SK-N-SH (cell line): ENCODE data around the gene TECPR1. TPM values are rescaled to one million over a fixed set of nuclear protein-coding genes. Genes with fewer than 3 reads are reported as not detected.

ENCODE experiments used
- CTCF ChIA-PET: fragments of 300-600, 350-600 bp; formaldehyde crosslinking; extraction: SDS; loops from one replicate; lab custom pipeline; 2021; lab: Yijun Ruan, JAX
- POLR2A ChIA-PET: fragments of 350-600 bp; sonication (Branson Sonifier 250); formaldehyde crosslinking; extraction: SDS; loops from one replicate; lab custom pipeline; 2020; ENCODE audit warnings: antibody characterized with exemption, inconsistent platforms; lab: Yijun Ruan, JAX
- DNase-seq: peaks from one replicate; pipeline ENCODE4 v3.0.0; 2012
- H2AFZ ChIP-seq: fragments of 200-600 bp; sonication (generic); 2 replicates; pipeline ENCODE4 v1.8.1; 2016; ENCODE audit warnings: antibody characterized with exemption, mild to moderate bottlenecking, low read depth
- H3F3A ChIP-seq: fragments of 200-600 bp; sonication (generic); replicated peaks from 2 replicates; pipeline ENCODE3; 2016; ENCODE audit warnings: antibody characterized with exemption, mild to moderate bottlenecking; ENCODE audit not compliant: insufficient read depth
- H3K27ac ChIP-seq, 2 experiments: fragments of 200-500 bp in 1 of 2; fragments of 200-600 bp in 1 of 2; sonication (Bioruptor generic) in 1 of 2; sonication (generic), shearing (Covaris generic) in 1 of 2; 2 replicates each; pipeline versions ENCODE4 v1.5.1 to v1.6.1; 2014 to 2016; ENCODE audit warnings: low read depth in 2 of 2, inconsistent platforms in 1 of 2, low read length in 1 of 2, mild to moderate bottlenecking in 1 of 2, mixed read lengths in 1 of 2
- H3K27me3 ChIP-seq: fragments of 200-600 bp; sonication (generic), shearing (Covaris generic); 2 replicates; pipeline ENCODE4 v1.6.1; 2016; ENCODE audit warnings: mixed run types; ENCODE audit not compliant: insufficient read depth
- H3K36me3 ChIP-seq, 2 experiments: fragments of 200-500 bp in 1 of 2; fragments of 200-600 bp in 1 of 2; sonication (Bioruptor generic) in 1 of 2; sonication (generic) in 1 of 2; replicated peaks in 1 of 2; 2 replicates each; pipeline versions ENCODE3 to v1.5.1; 2014 to 2016; ENCODE audit warnings: low read length in 1 of 2, mild to moderate bottlenecking in 1 of 2; ENCODE audit not compliant: insufficient read depth in 2 of 2, control insufficient read depth in 1 of 2
- H3K4me1 ChIP-seq, 2 experiments: fragments of 200-500 bp in 1 of 2; fragments of 200-600 bp in 1 of 2; sonication (Bioruptor generic) in 1 of 2; sonication (generic), shearing (Covaris generic) in 1 of 2; 2 replicates each; pipeline versions ENCODE4 v1.5.1 to v1.6.1; 2014 to 2016; ENCODE audit warnings: low read depth in 1 of 2, low read length in 1 of 2, mixed run types in 1 of 2; ENCODE audit not compliant: insufficient read depth in 2 of 2, control insufficient read depth in 1 of 2
- H3K4me2 ChIP-seq: fragments of 200-600 bp; sonication (generic), shearing (Covaris generic); 2 replicates; pipeline ENCODE4 v1.6.1; 2017; ENCODE audit warnings: mixed run types
- H3K4me3 ChIP-seq, 2 experiments: fragments of 200-500 bp in 1 of 2; fragments of 200-600 bp in 1 of 2; sonication (Bioruptor generic) in 1 of 2; sonication (generic), shearing (Covaris generic) in 1 of 2; 2 replicates each; pipeline versions ENCODE4 v1.5.1 to v1.8.1; 2014 to 2016; ENCODE audit warnings: low read depth in 2 of 2, inconsistent platforms in 1 of 2, low read length in 1 of 2, mild to moderate bottlenecking in 1 of 2, mixed read lengths in 1 of 2, moderate library complexity in 1 of 2
- H3K79me2 ChIP-seq: fragments of 200-600 bp; sonication (generic); 2 replicates; pipeline ENCODE4 v1.8.1; 2017; ENCODE audit warnings: mild to moderate bottlenecking; ENCODE audit not compliant: insufficient read depth
- H3K9ac ChIP-seq: fragments of 200-600 bp; sonication (generic); 2 replicates; pipeline ENCODE4 v1.6.1; 2017; ENCODE audit warnings: mixed run types
- H3K9me2 ChIP-seq: fragments of 200-600 bp; sonication (generic); 2 replicates; pipeline ENCODE4 v1.6.1; 2017; ENCODE audit warnings: mixed run types
- H3K9me3 ChIP-seq: fragments of 200-600 bp; sonication (generic); 2 replicates; pipeline ENCODE4 v1.6.1; 2017; ENCODE audit warnings: mixed run types, mild to moderate bottlenecking, moderate library complexity
- H4K20me1 ChIP-seq: fragments of 200-600 bp; sonication (generic); 2 replicates; pipeline ENCODE4 v1.6.1; 2017; ENCODE audit warnings: mild to moderate bottlenecking, mixed run types; ENCODE audit not compliant: insufficient read depth
- CHD2 ChIP-seq: fragments of 150-350 bp; IDR thresholded peaks from 2 replicates; pipeline ENCODE4 v1.6.1; 2018; ENCODE audit warnings: low read length; ENCODE audit not compliant: partially characterized antibody
- ELF1 ChIP-seq: IDR thresholded peaks from 2 replicates; pipeline ENCODE4 v1.4.0; 2012
- EP300 ChIP-seq, 2 experiments: IDR thresholded peaks; 2 replicates each; pipeline versions ENCODE4 v1.4.0 to v1.6.1; 2012; ENCODE audit warnings: borderline replicate concordance in 1 of 2, low read depth in 1 of 2, low read length in 1 of 2
- EZH2phosphoT487 ChIP-seq: fragments of 200-600 bp; sonication (generic); IDR thresholded peaks from 2 replicates; pipeline ENCODE4 v1.6.1; 2017; ENCODE audit warnings: low read depth, mixed run types, mild to moderate bottlenecking, antibody characterized with exemption, moderate library complexity, borderline replicate concordance
- FOXJ3 ChIP-seq: sonication (generic); formaldehyde crosslinking; IDR thresholded peaks from 2 replicates; pipeline ENCODE4 v1.5.1; 2020; ENCODE audit warnings: mild to moderate bottlenecking, missing genetic modification reagents
- GABPA ChIP-seq: IDR thresholded peaks from 2 replicates; pipeline ENCODE4 v1.4.0; 2012; ENCODE audit warnings: low read depth, mild to moderate bottlenecking
- GATA2 ChIP-seq: sonication (generic); formaldehyde crosslinking; IDR thresholded peaks from 2 replicates; pipeline ENCODE4 v1.5.0; 2020; ENCODE audit warnings: mild to moderate bottlenecking, missing genetic modification reagents
- JUND ChIP-seq: IDR thresholded peaks from 2 replicates; pipeline ENCODE4 v1.4.0; 2012
- MEF2A ChIP-seq: IDR thresholded peaks from 2 replicates; pipeline ENCODE4 v1.4.0; 2012; ENCODE audit warnings: low read depth, borderline replicate concordance
- MXI1 ChIP-seq: IDR thresholded peaks from 2 replicates; pipeline ENCODE4 v1.6.1; 2012; ENCODE audit warnings: mild to moderate bottlenecking, low read depth, low read length, improper control_type of control experiment
- NFIC ChIP-seq: IDR thresholded peaks from 2 replicates; pipeline ENCODE4 v1.4.0; 2012; ENCODE audit warnings: borderline replicate concordance
- POLR2AphosphoS5 ChIP-seq: IDR thresholded peaks from 2 replicates; pipeline ENCODE4 v1.6.1; 2012; ENCODE audit warnings: low read depth, low read length
- RFX5 ChIP-seq: IDR thresholded peaks from 2 replicates; pipeline ENCODE4 v1.6.1; 2012; ENCODE audit warnings: mild to moderate bottlenecking, improper control_type of control experiment, low read length
- RXRA ChIP-seq: IDR thresholded peaks from 2 replicates; pipeline ENCODE4 v1.4.0; 2012; ENCODE audit warnings: low read depth, mild to moderate bottlenecking, borderline replicate concordance
- SIN3A ChIP-seq: IDR thresholded peaks from 2 replicates; pipeline ENCODE4 v1.6.1; 2012; ENCODE audit warnings: low read depth, mild to moderate bottlenecking, low read length, moderate library complexity, borderline replicate concordance
- TAF1 ChIP-seq: IDR thresholded peaks from 2 replicates; pipeline ENCODE4 v1.6.1; 2012; ENCODE audit warnings: low read depth, mild to moderate bottlenecking, low read length, moderate library complexity, borderline replicate concordance
- TEAD4 ChIP-seq: IDR thresholded peaks from 2 replicates; pipeline ENCODE4 v1.4.0; 2012; ENCODE audit warnings: mild to moderate bottlenecking, borderline replicate concordance; ENCODE audit not compliant: insufficient read depth
- WGBS: methylation state at CpG from one replicate; pipeline ENCODE4 v1.1.6; 2017; ENCODE audit warnings: low lambda C conversion rate; 5-methylcytosine and 5-hydroxymethylcytosine counted together
- polyA plus RNA-seq, 3 experiments: library from polyadenylated mRNA; depleted of rRNA; stranded (reverse); fragments of >200 nt; gene quantifications; 2 replicates each; pipeline ENCODE4 v1.2.3, GENCODE V29; 2012
- TF ChIP-seq, protein P1 (sequence below): fragments of 150-350 bp; IDR thresholded peaks from 2 replicates; pipeline ENCODE4 v1.6.1; 2017; ENCODE audit warnings: antibody characterized with exemption, low read length, low read depth, borderline replicate concordance
- TF ChIP-seq, protein P2 (sequence below): IDR thresholded peaks from 2 replicates; pipeline ENCODE4 v1.4.0; 2012; ENCODE audit warnings: low read depth, borderline replicate concordance
- TF ChIP-seq, protein P3 (sequence below): fragments of 150-350 bp; IDR thresholded peaks from 2 replicates; pipeline ENCODE4 v1.6.1; 2016; ENCODE audit warnings: mild to moderate bottlenecking, low read depth, low read length
- TF ChIP-seq, protein P4 (sequence below): IDR thresholded peaks from 2 replicates; pipeline ENCODE4 v1.4.0; 2012; ENCODE audit warnings: low read depth

TECPR1 gene
- polyA plus RNA-seq, 1 of the 3 experiments (the other 2 are of a cell fraction), result 6.8 TPM

DNA sequence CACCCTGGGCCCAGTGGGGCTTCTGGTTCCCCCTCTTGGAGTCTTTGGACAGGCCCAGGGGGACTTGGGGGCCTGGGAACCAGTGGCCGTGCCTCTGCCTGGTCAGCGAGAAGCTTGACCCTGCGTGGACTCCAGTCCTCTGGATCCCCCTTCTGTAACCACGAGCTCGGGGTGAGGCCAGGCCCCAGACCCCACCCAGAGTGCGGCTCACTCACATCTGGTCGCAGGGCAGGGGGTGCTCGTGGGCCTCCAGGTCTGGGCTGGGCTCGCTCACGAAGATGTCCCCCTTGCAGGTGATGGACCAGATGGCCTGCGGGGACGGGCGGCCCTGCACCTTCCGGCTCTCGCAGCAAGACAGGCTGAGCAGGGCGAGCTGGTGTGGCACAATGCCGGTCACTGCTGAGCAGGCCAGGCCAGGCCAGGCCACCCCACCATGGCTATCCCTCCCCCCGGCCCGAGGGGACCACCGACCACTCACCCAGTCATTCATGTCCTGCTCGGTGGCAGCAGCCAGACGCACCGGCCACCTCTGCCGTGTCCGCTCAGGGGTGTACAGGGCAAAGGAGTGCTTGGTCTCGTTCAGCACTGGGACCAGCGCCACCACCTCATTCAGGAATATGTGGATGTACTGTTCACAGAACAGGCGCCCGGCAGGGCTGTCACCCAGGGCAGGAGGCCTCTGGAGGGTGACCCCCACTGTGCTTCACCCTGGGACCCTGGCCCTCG is 21.1 kb downstream of the TECPR1 start:
- TF ChIP-seq FOXJ3 (no peak), RXRA (no peak), NFIC (no peak), TAF1 (no peak), RFX5 (no peak), EP300 (IDR thresholded peaks at IDR 0.05; ENCODE audit: borderline replicate concordance in 1 of 2, low read depth in 1 of 2, low read length in 1 of 2) (no peak), CHD2 (no peak), MXI1 (no peak), JUND (no peak)
- TF ChIP-seq, protein P1, sequence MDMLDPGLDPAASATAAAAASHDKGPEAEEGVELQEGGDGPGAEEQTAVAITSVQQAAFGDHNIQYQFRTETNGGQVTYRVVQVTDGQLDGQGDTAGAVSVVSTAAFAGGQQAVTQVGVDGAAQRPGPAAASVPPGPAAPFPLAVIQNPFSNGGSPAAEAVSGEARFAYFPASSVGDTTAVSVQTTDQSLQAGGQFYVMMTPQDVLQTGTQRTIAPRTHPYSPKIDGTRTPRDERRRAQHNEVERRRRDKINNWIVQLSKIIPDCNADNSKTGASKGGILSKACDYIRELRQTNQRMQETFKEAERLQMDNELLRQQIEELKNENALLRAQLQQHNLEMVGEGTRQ, result no peak
- TF ChIP-seq, protein P2, sequence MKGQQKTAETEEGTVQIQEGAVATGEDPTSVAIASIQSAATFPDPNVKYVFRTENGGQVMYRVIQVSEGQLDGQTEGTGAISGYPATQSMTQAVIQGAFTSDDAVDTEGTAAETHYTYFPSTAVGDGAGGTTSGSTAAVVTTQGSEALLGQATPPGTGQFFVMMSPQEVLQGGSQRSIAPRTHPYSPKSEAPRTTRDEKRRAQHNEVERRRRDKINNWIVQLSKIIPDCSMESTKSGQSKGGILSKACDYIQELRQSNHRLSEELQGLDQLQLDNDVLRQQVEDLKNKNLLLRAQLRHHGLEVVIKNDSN, result no peak
- H3K79me2 ChIP-seq, result no peaks in the 10 kb centered on the region
- POLR2A ChIA-PET, result no interaction called here
- CTCF ChIA-PET, result no interaction called here
- no peaks in the 10 kb centered on the region for H4K20me1 ChIP-seq
- no peak overlapping the region for H3K27ac ChIP-seq
- H3K9ac ChIP-seq, result no peak overlapping the region
- H2AFZ ChIP-seq, result no peak overlapping the region
- peaks cover 0 to 2% of the 10 kb centered on the region in 2 experiments; a peak in 1 of 4 replicates for H3K4me1 ChIP-seq
- no peak overlapping the region for H3K4me2 ChIP-seq
- peaks cover 0 to 7% of the 10 kb centered on the region in 2 experiments for H3K36me3 ChIP-seq
- H3F3A ChIP-seq, result peaks cover 4% of the 10 kb centered on the region
- no peak overlapping the region for H3K4me3 ChIP-seq
- peak; percentile 40 for DNase-seq
- 92% methylated on average over 3 of the region's 30 CpGs for WGBS
- H3K27me3 ChIP-seq, result no peaks in the 10 kb centered on the region
- H3K9me2 ChIP-seq, result no peaks in the 10 kb centered on the region
- H3K9me3 ChIP-seq, result no peaks in the 10 kb centered on the region

DNA sequence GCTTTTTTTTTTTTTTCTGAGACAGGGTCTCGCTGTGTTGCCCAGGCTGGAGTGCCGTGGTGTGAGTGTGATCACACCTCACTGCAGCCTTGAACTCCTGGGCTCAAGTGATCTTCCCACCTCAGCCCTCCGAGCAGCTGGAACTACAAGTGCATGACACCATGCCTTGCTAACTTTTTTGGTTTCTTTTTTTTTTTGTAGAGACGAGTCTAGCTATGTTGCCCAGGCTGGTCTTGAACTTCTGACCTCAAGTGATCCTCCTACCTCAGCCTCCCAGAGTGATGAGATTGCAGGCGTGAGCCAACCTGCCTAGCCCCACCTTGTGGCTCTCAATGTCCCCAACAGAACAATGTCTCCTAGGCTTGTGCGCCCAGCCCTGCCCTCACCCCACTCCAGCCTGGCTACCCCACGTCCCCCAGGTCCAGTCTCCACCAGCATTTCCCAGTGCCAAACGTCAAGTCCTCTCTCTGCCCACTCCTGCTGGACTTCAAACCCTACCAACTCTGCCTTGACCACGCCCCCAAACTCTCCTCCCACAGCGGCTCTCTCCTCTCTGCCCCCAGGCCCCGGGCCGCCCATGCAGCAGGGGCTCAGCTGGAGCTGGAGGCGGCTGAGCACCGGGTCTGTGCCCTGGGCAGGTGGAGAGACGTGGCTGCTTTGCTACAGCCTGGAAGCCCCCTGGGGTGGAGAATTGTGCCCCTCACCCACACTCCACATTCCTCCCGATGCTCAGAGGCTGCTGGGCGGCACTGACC is 21.9 kb downstream of the TECPR1 start:
- H3K4me1 ChIP-seq, result peaks cover 0 to 2% of the 10 kb centered on the region in 2 experiments; a peak in 1 of 4 replicates
- no peaks in the 10 kb centered on the region for H3K79me2 ChIP-seq
- H3K9me3 ChIP-seq, result no peaks in the 10 kb centered on the region
- peaks cover 0 to 7% of the 10 kb centered on the region in 2 experiments for H3K36me3 ChIP-seq
- no peaks in the 10 kb centered on the region for H3K9me2 ChIP-seq
- H3K4me2 ChIP-seq, result no peak overlapping the region
- no peak overlapping the region for H3K27ac ChIP-seq
- no peak overlapping the region for H2AFZ ChIP-seq
- no peaks in the 10 kb centered on the region for H4K20me1 ChIP-seq
- peak; percentile 33 for DNase-seq
- peaks cover 4% of the 10 kb centered on the region for H3F3A ChIP-seq
- ChIA-PET POLR2A (no interaction called here), CTCF (no interaction called here)
- H3K9ac ChIP-seq, result no peak overlapping the region
- H3K27me3 ChIP-seq, result no peaks in the 10 kb centered on the region
- 90% methylated on average over 17 of the region's 17 CpGs for WGBS
- no peak overlapping the region for H3K4me3 ChIP-seq
- TF ChIP-seq POLR2AphosphoS5 (no peak), CHD2 (no peak), TEAD4 (no peak), GATA2 (no peak), EZH2phosphoT487 (no peak), JUND (no peak), GABPA (no peak), SIN3A (no peak), MEF2A (no peak), TAF1 (no peak), ELF1 (no peak), RFX5 (no peak)
- TF ChIP-seq, protein P3, sequence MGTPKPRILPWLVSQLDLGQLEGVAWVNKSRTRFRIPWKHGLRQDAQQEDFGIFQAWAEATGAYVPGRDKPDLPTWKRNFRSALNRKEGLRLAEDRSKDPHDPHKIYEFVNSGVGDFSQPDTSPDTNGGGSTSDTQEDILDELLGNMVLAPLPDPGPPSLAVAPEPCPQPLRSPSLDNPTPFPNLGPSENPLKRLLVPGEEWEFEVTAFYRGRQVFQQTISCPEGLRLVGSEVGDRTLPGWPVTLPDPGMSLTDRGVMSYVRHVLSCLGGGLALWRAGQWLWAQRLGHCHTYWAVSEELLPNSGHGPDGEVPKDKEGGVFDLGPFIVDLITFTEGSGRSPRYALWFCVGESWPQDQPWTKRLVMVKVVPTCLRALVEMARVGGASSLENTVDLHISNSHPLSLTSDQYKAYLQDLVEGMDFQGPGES, result no peak
- TF ChIP-seq, protein P1, result no peak
- TF ChIP-seq, protein P4, sequence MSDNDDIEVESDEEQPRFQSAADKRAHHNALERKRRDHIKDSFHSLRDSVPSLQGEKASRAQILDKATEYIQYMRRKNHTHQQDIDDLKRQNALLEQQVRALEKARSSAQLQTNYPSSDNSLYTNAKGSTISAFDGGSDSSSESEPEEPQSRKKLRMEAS, result no peak
